Nephron (organoid): ENCODE measurements around the gene ZNF747.

Experiments
- H3K27ac Mint-ChIP-seq, 3 experiments: 2 replicates each; pipeline ENCODE4 v1.8.0; 2020; ENCODE audit warnings: mixed read lengths in 3 of 3, mild to moderate bottlenecking in 2 of 3, moderate library complexity in 1 of 3
- H3K27me3 Mint-ChIP-seq: 2 replicates; pipeline ENCODE4 v1.8.0; 2021; ENCODE audit warnings: low read depth, mild to moderate bottlenecking, moderate library complexity, mixed read lengths
- H3K36me3 Mint-ChIP-seq: 2 replicates; pipeline ENCODE4 v1.8.0; 2020; ENCODE audit warnings: low read depth, mixed read lengths
- H3K4me1 Mint-ChIP-seq: 2 replicates; pipeline ENCODE4 v1.8.0; 2020; ENCODE audit warnings: mixed read lengths
- H3K4me3 Mint-ChIP-seq, 3 experiments: 2 replicates each; pipeline ENCODE4 v1.8.0; 2020; ENCODE audit warnings: mild to moderate bottlenecking in 3 of 3, mixed read lengths in 3 of 3, moderate library complexity in 2 of 3
- H3K9me3 Mint-ChIP-seq: 2 replicates; pipeline ENCODE4 v1.8.0; 2020; ENCODE audit warnings: mixed read lengths
- CTCF ChIP-seq, 3 experiments: fragments of 200-600 bp; sonication (generic); IDR thresholded peaks; one replicate each; pipeline ENCODE4 v1.5.0; 2021; ENCODE audit warnings: antibody characterized with exemption in 3 of 3; ENCODE audit not compliant: unreplicated experiment in 3 of 3

Gene ZNF747

GRCh38 chr16:30558789-30559377 is 24.2 kb upstream of the ZNF747 start:
- Mint-ChIP-seq H3K36me3 (peaks cover 14% of the 10 kb centered on the region), H3K4me3 (peak overlapping the region; percentile 90 to 95 (median 94)), H3K9me3 (no peaks in the 10 kb centered on the region), H3K27ac (peak overlapping the region; percentile 65 to 98 (median 92)), H3K27me3 (no peaks in the 10 kb centered on the region), H3K4me1 (peaks cover 16% of the 10 kb centered on the region)
- no peak for TF ChIP-seq CTCF (IDR thresholded peaks at IDR 0.05; ENCODE audit: unreplicated experiment in 3 of 3)

GRCh38 chr16:30557957-30558788 is 23.5 kb upstream of the ZNF747 start, which contains the start of gene ZNF764:
Gene ZNF764, minus strand, starts transcription at chr16:30558374. Its CDS starts 192 bp downstream, at chr16:30558182.
- H3K4me3 Mint-ChIP-seq, result peak within 1 kb of the TSS; percentile 90 to 95 (median 94)
- H3K9me3 Mint-ChIP-seq, result no peaks in the 10 kb centered on the region
- no peaks in the 10 kb centered on the region for H3K27me3 Mint-ChIP-seq
- TF ChIP-seq CTCF (IDR thresholded peaks at IDR 0.05; ENCODE audit: unreplicated experiment in 3 of 3), result no peak
- H3K4me1 Mint-ChIP-seq, result peaks cover 22% of the 10 kb centered on the region
- peaks cover 21% of the 10 kb centered on the region for H3K36me3 Mint-ChIP-seq
- peak within 1 kb of the TSS; percentile 74 to 98 (median 93) for H3K27ac Mint-ChIP-seq

GRCh38 chr16:30557707-30557956 is 23.0 kb upstream of the ZNF747 start:
- Mint-ChIP-seq H3K4me3 (peak overlapping the region; percentile 90 to 94 (median 91)), H3K9me3 (no peaks in the 10 kb centered on the region), H3K36me3 (peaks cover 25% of the 10 kb centered on the region), H3K27me3 (no peaks in the 10 kb centered on the region), H3K4me1 (peaks cover 22% of the 10 kb centered on the region), H3K27ac (peak overlapping the region; percentile 74 to 93 (median 89))
- TF ChIP-seq CTCF (IDR thresholded peaks at IDR 0.05; ENCODE audit: unreplicated experiment in 3 of 3), result no peak

- Mint-ChIP-seq H3K4me1 (peaks cover 22% of the 10 kb centered on the region), H3K9me3 (no peaks in the 10 kb centered on the region), H3K27ac (peak overlapping the region; percentile 86 to 89 (median 88)), H3K27me3 (no peaks in the 10 kb centered on the region), H3K36me3 (peaks cover 28% of the 10 kb centered on the region), H3K4me3 (peak overlapping the region; percentile 90 to 94 (median 91))
- no peak for TF ChIP-seq CTCF (IDR thresholded peaks at IDR 0.05; ENCODE audit: unreplicated experiment in 3 of 3)
Observed at GRCh38 chr16:30556125-30556473, 21.4 kb upstream of the ZNF747 start.

- peak overlapping the region; percentile 86 to 89 (median 88) for H3K27ac Mint-ChIP-seq
- H3K4me1 Mint-ChIP-seq, result peaks cover 22% of the 10 kb centered on the region
- H3K9me3 Mint-ChIP-seq, result no peaks in the 10 kb centered on the region
- TF ChIP-seq CTCF (IDR thresholded peaks at IDR 0.05; ENCODE audit: unreplicated experiment in 3 of 3), result no peak
- H3K36me3 Mint-ChIP-seq, result peaks cover 28% of the 10 kb centered on the region
- peak overlapping the region; percentile 90 to 94 (median 91) for H3K4me3 Mint-ChIP-seq
- H3K27me3 Mint-ChIP-seq, result no peaks in the 10 kb centered on the region
Observed at GRCh38 chr16:30555315-30556124, 20.9 kb upstream of the ZNF747 start.
